WTC11 (cell line): ENCODE measurements around the gene OST4. TPM values are rescaled to one million over a fixed set of nuclear protein-coding genes. Genes with fewer than 3 reads are reported as not detected.

ENCODE experiments used
- ATAC-seq: fragments of 200-7000 bp; cut with Tn5 transposase; 2 replicates; pipeline ENCODE4 v1.10.0; 2021; ENCODE audit warnings: mild to moderate bottlenecking, moderate library complexity
- CTCF ChIA-PET: fragments of 300-600 bp; sonication (Branson Sonifier 250); formaldehyde crosslinking; loops from one replicate; lab custom pipeline; 2021; ENCODE audit warnings: antibody characterized with exemption; lab: Charles Lee
- POLR2A ChIA-PET: fragments of 350-600 bp; sonication (Branson Sonifier 250); formaldehyde crosslinking; loops from one replicate; lab custom pipeline; 2021; ENCODE audit warnings: antibody characterized with exemption; lab: Charles Lee
- DNase-seq: peaks from one replicate; pipeline ENCODE4 v3.0.0; 2021; ENCODE audit warnings: low spot score
- H3K27ac Mint-ChIP-seq: 2 replicates; pipeline ENCODE4 v1.8.0; 2021; ENCODE audit warnings: mixed read lengths
- H3K27me3 Mint-ChIP-seq: 2 replicates; pipeline ENCODE4 v1.8.0; 2021; ENCODE audit warnings: low read depth, mild to moderate bottlenecking, moderate library complexity, mixed read lengths
- H3K36me3 Mint-ChIP-seq: 2 replicates; pipeline ENCODE4 v1.8.0; 2021; ENCODE audit warnings: mixed read lengths
- H3K4me1 Mint-ChIP-seq: 2 replicates; pipeline ENCODE4 v1.8.0; 2022; ENCODE audit warnings: mixed read lengths
- H3K4me3 Mint-ChIP-seq: 2 replicates; pipeline ENCODE4 v1.8.0; 2021; ENCODE audit warnings: mild to moderate bottlenecking, moderate library complexity, mixed read lengths
- H3K9me3 Mint-ChIP-seq: 2 replicates; pipeline ENCODE4 v1.8.0; 2021; ENCODE audit warnings: mixed read lengths
- AFF4 ChIP-seq: sonication (generic); formaldehyde crosslinking; IDR thresholded peaks from 2 replicates; pipeline ENCODE4 v1.8.1; 2023; ENCODE audit warnings: mild to moderate bottlenecking, missing genetic modification reagents, borderline replicate concordance
- EMX1 ChIP-seq: fragments of 250-450 bp; sonication (Bioruptor Pico); IDR thresholded peaks from 2 replicates; pipeline ENCODE4 v1.8.0; 2021; ENCODE audit warnings: mild to moderate bottlenecking
- FOXJ3 ChIP-seq: sonication (generic); formaldehyde crosslinking; IDR thresholded peaks from 2 replicates; pipeline ENCODE4 v1.9.0; 2021; ENCODE audit warnings: missing genetic modification reagents, mild to moderate bottlenecking, borderline replicate concordance
- HMGA2 ChIP-seq: fragments of 250-450 bp; sonication (Bioruptor Pico); IDR thresholded peaks from 2 replicates; pipeline ENCODE4 v1.4.0; 2021; ENCODE audit warnings: mild to moderate bottlenecking, moderate library complexity
- NR3C1 ChIP-seq: sonication (generic); formaldehyde crosslinking; conservative IDR thresholded peaks from 2 replicates; pipeline ENCODE4 v1.8.1; 2023; ENCODE audit warnings: low read depth, mild to moderate bottlenecking, missing genetic modification reagents
- PRDM15 ChIP-seq: sonication (generic); formaldehyde crosslinking; IDR thresholded peaks from 2 replicates; pipeline ENCODE4 v1.8.0; 2022; ENCODE audit warnings: missing genetic modification reagents
- PREB ChIP-seq: sonication (generic); formaldehyde crosslinking; IDR thresholded peaks from 2 replicates; pipeline ENCODE4 v1.8.1; 2022; ENCODE audit warnings: mild to moderate bottlenecking, missing genetic modification reagents, moderate library complexity, borderline replicate concordance
- RELA ChIP-seq: sonication (generic); formaldehyde crosslinking; IDR thresholded peaks from 2 replicates; pipeline ENCODE4 v1.8.1; 2022; ENCODE audit warnings: missing genetic modification reagents, mild to moderate bottlenecking, borderline replicate concordance
- SOX15 ChIP-seq: fragments of 250-450 bp; sonication (Bioruptor Pico); IDR thresholded peaks from 2 replicates; pipeline ENCODE4 v1.9.0; 2021; ENCODE audit warnings: mild to moderate bottlenecking
- SP1 ChIP-seq: sonication (generic); formaldehyde crosslinking; conservative IDR thresholded peaks from 2 replicates; pipeline ENCODE4 v1.8.1; 2022; ENCODE audit warnings: missing genetic modification reagents
- STAT6 ChIP-seq: sonication (generic); formaldehyde crosslinking; conservative IDR thresholded peaks from 2 replicates; pipeline ENCODE4 v1.8.1; 2023; ENCODE audit warnings: mild to moderate bottlenecking, low read depth, missing genetic modification reagents, moderate library complexity
- USF1 ChIP-seq: sonication (generic); formaldehyde crosslinking; IDR thresholded peaks from 2 replicates; pipeline ENCODE4 v1.8.0; 2022; ENCODE audit warnings: mild to moderate bottlenecking, missing genetic modification reagents
- ZMAT4 ChIP-seq: fragments of 250-450 bp; sonication (Bioruptor Pico); IDR thresholded peaks from 2 replicates; pipeline ENCODE4 v1.9.0; 2021; ENCODE audit warnings: mild to moderate bottlenecking
- ZNF425 ChIP-seq: fragments of 250-450 bp; sonication (Bioruptor Pico); conservative IDR thresholded peaks from 2 replicates; pipeline ENCODE4 v1.9.0; 2021; ENCODE audit warnings: mild to moderate bottlenecking
- total RNA-seq: library from RNA; stranded (reverse); gene quantifications from 3 replicates; pipeline ENCODE4 v1.2.3, GENCODE V29; 2021

Gene OST4
- total RNA-seq, 1 experiment from 2014 or later, result 210 TPM

- ChIA-PET POLR2A (interaction anchor here (0.7 to 1.0 kb wide), 2 partner anchors 18 to 26 kb away, joined by 3 to 4 read pairs; no protein-coding TSS in a partner anchor), CTCF (interaction anchor here (0.5 to 1.4 kb wide), 3 partner anchors 8 to 62 kb away, joined by 5 to 8 read pairs (median 7); partner anchors contain the start of gene KHK)
- H3K27me3 Mint-ChIP-seq, result peaks cover 11% of the 10 kb centered on the region
- no peaks in the 10 kb centered on the region for H3K9me3 Mint-ChIP-seq
- H3K4me3 Mint-ChIP-seq, result no peak within 1 kb of the TSS
- TF ChIP-seq PREB (CRISPR knock-in tag) (no peak), EMX1 (no peak), PRDM15 (no peak), STAT6 (CRISPR knock-in tag) (no peak), USF1 (CRISPR knock-in tag) (no peak), FOXJ3 (no peak), SP1 (CRISPR knock-in tag) (no peak), ZMAT4 (CRISPR knock-in tag) (no peak), RELA (CRISPR knock-in tag) (no peak), AFF4 (no peak), HMGA2 (CRISPR knock-in tag) (no peak), ZNF425 (CRISPR knock-in tag) (no peak), SOX15 (no peak), NR3C1 (CRISPR knock-in tag) (no peak)
- H3K27ac Mint-ChIP-seq, result peak within 1 kb of the TSS; percentile 84; the same call in 1 of the 2 replicates
- no peak; the same call in 1 of the 2 replicates for ATAC-seq
- DNase-seq, result no peak
- no peaks in the 10 kb centered on the region for H3K36me3 Mint-ChIP-seq
- peaks cover 20% of the 10 kb centered on the region for H3K4me1 Mint-ChIP-seq
Observed at GRCh38 chr2:27078267-27079194, 7.1 kb upstream of the OST4 start, which contains the start of gene EMILIN1. Gene EMILIN1, plus strand, starts transcription at chr2:27078615. Its CDS starts 451 bp downstream, at chr2:27079066.
